ENCODE results near the gene MLXIP.
"Not testable (repeated sequence)": the region's sequence is repeated elsewhere in the genome, so short reads cannot be mapped to it uniquely, and the experiment has no call there.

MLXIP gene

GRCh38 chr12:122168492-122168891, 89.9 kb downstream of the MLXIP start:
- Histone ChIP-seq H3K27ac (ENCODE audit: low read depth, low read length) (no peak overlapping the region), H3K9ac (ENCODE audit: low read length) (no peak overlapping the region), H3K4me1 (ENCODE audit: insufficient read depth, low read length) (no peaks in the 10 kb centered on the region), H3K9me3 (ENCODE audit: low read length) (no peaks in the 10 kb centered on the region), H3K4me3 (ENCODE audit: low read depth in 1 of 2, low read length in 2 of 2) (no peak overlapping the region), H3K27me3 (ENCODE audit: control insufficient read depth in 1 of 2, insufficient read depth in 2 of 2, low read length in 2 of 2) (peaks cover 0 to 6% of the 10 kb centered on the region in 2 donors), H3K36me3 (ENCODE audit: insufficient read depth, low read length) (no peaks in the 10 kb centered on the region)

GRCh38 chr12:122171399-122171798, 92.8 kb downstream of the MLXIP start:
- no peak overlapping the region for H3K9ac ChIP-seq (ENCODE audit: low read length)
- no peak overlapping the region for H3K4me3 ChIP-seq (ENCODE audit: low read depth in 1 of 2, low read length in 2 of 2)
- no peaks in the 10 kb centered on the region for H3K9me3 ChIP-seq (ENCODE audit: low read length)
- no peaks in the 10 kb centered on the region for H3K36me3 ChIP-seq (ENCODE audit: insufficient read depth, low read length)
- no peak overlapping the region for H3K27ac ChIP-seq (ENCODE audit: low read depth, low read length)
- peaks cover 0 to 6% of the 10 kb centered on the region in 2 donors for H3K27me3 ChIP-seq (ENCODE audit: control insufficient read depth in 1 of 2, insufficient read depth in 2 of 2, low read length in 2 of 2)
- H3K4me1 ChIP-seq (ENCODE audit: insufficient read depth, low read length) = no peaks in the 10 kb centered on the region

- no peak overlapping the region for H3K4me3 ChIP-seq (ENCODE audit: low read depth in 1 of 2, low read length in 2 of 2)
- no peaks in the 10 kb centered on the region for H3K36me3 ChIP-seq (ENCODE audit: insufficient read depth, low read length)
- H3K27ac ChIP-seq (ENCODE audit: low read depth, low read length) = no peak overlapping the region
- H3K4me1 ChIP-seq (ENCODE audit: insufficient read depth, low read length) = no peaks in the 10 kb centered on the region
- H3K27me3 ChIP-seq (ENCODE audit: control insufficient read depth in 1 of 2, insufficient read depth in 2 of 2, low read length in 2 of 2) = peaks cover 0 to 6% of the 10 kb centered on the region in 2 donors
- no peak overlapping the region for H3K9ac ChIP-seq (ENCODE audit: low read length)
- no peaks in the 10 kb centered on the region for H3K9me3 ChIP-seq (ENCODE audit: low read length)
These were observed 93.8 kb downstream of the MLXIP start for GRCh38 chr12:122172262-122172939.

- H3K27me3 ChIP-seq (ENCODE audit: control insufficient read depth in 1 of 2, insufficient read depth in 2 of 2, low read length in 2 of 2) = peaks cover 0 to 6% of the 10 kb centered on the region in 2 donors
- H3K27ac ChIP-seq (ENCODE audit: low read depth, low read length) = no peak within 1 kb of the TSS
- no peaks in the 10 kb centered on the region for H3K9me3 ChIP-seq (ENCODE audit: low read length)
- no peak within 1 kb of the TSS for H3K9ac ChIP-seq (ENCODE audit: low read length)
- H3K36me3 ChIP-seq (ENCODE audit: insufficient read depth, low read length) = no peaks in the 10 kb centered on the region
- H3K4me3 ChIP-seq (ENCODE audit: low read depth in 1 of 2, low read length in 2 of 2) = no peak within 1 kb of the TSS
- H3K4me1 ChIP-seq (ENCODE audit: insufficient read depth, low read length) = no peaks in the 10 kb centered on the region
These were observed 95.7 kb downstream of the MLXIP start, which contains the start of gene IL31 for GRCh38 chr12:122174155-122174845. Gene IL31 (minus strand): TSS chr12:122174221. CDS start chr12:122174172, 49 bp downstream.

- H3K9me3 ChIP-seq (ENCODE audit: low read length); H3K4me3 ChIP-seq (ENCODE audit: low read depth in 1 of 2, low read length in 2 of 2); H3K9ac ChIP-seq (ENCODE audit: low read length); H3K27ac ChIP-seq (ENCODE audit: low read depth, low read length); H3K27me3 ChIP-seq (ENCODE audit: control insufficient read depth in 1 of 2, insufficient read depth in 2 of 2, low read length in 2 of 2); H3K36me3 ChIP-seq (ENCODE audit: insufficient read depth, low read length); H3K4me1 ChIP-seq (ENCODE audit: insufficient read depth, low read length): not testable (repeated sequence)
These were observed 97.9 kb downstream of the MLXIP start for GRCh38 chr12:122176473-122176872.

GRCh38 chr12:122182887-122183587, 104.5 kb downstream of the MLXIP start, which contains the start of gene LRRC43:
Gene LRRC43 (plus strand): TSS chr12:122183123. CDS start chr12:122183145, 22 bp downstream.
- H3K36me3 ChIP-seq (ENCODE audit: insufficient read depth, low read length) = no peaks in the 10 kb centered on the region
- H3K4me3 ChIP-seq (ENCODE audit: low read depth in 1 of 2, low read length in 2 of 2) = peak within 1 kb of the TSS; percentile 43 to 54
- H3K9me3 ChIP-seq (ENCODE audit: low read length) = no peaks in the 10 kb centered on the region
- no peaks in the 10 kb centered on the region for H3K27me3 ChIP-seq (ENCODE audit: control insufficient read depth in 1 of 2, insufficient read depth in 2 of 2, low read length in 2 of 2)
- H3K4me1 ChIP-seq (ENCODE audit: insufficient read depth, low read length) = no peaks in the 10 kb centered on the region
- H3K9ac ChIP-seq (ENCODE audit: low read length) = no peak within 1 kb of the TSS
- no peak within 1 kb of the TSS for H3K27ac ChIP-seq (ENCODE audit: low read depth, low read length)

- no peaks in the 10 kb centered on the region for H3K9me3 ChIP-seq (ENCODE audit: low read length)
- H3K9ac ChIP-seq (ENCODE audit: low read length) = no peak overlapping the region
- H3K27ac ChIP-seq (ENCODE audit: low read depth, low read length) = no peak overlapping the region
- no peaks in the 10 kb centered on the region for H3K36me3 ChIP-seq (ENCODE audit: insufficient read depth, low read length)
- H3K27me3 ChIP-seq (ENCODE audit: control insufficient read depth in 1 of 2, insufficient read depth in 2 of 2, low read length in 2 of 2) = no peaks in the 10 kb centered on the region
- peak overlapping the region; percentile 43 to 54 for H3K4me3 ChIP-seq (ENCODE audit: low read depth in 1 of 2, low read length in 2 of 2)
- no peaks in the 10 kb centered on the region for H3K4me1 ChIP-seq (ENCODE audit: insufficient read depth, low read length)
These were observed 105.0 kb downstream of the MLXIP start for GRCh38 chr12:122183588-122183940.

- H3K9ac ChIP-seq (ENCODE audit: low read length) = no peak overlapping the region
- H3K27ac ChIP-seq (ENCODE audit: low read depth, low read length) = no peak overlapping the region
- H3K4me3 ChIP-seq (ENCODE audit: low read depth in 1 of 2, low read length in 2 of 2) = no peak overlapping the region
- no peaks in the 10 kb centered on the region for H3K27me3 ChIP-seq (ENCODE audit: control insufficient read depth in 1 of 2, insufficient read depth in 2 of 2, low read length in 2 of 2)
- no peaks in the 10 kb centered on the region for H3K4me1 ChIP-seq (ENCODE audit: insufficient read depth, low read length)
- H3K36me3 ChIP-seq (ENCODE audit: insufficient read depth, low read length) = no peaks in the 10 kb centered on the region
- no peaks in the 10 kb centered on the region for H3K9me3 ChIP-seq (ENCODE audit: low read length)
These were observed 106.0 kb downstream of the MLXIP start for GRCh38 chr12:122184517-122184916.

- Histone ChIP-seq H3K9ac (ENCODE audit: low read length) (no peak overlapping the region), H3K27me3 (ENCODE audit: control insufficient read depth in 1 of 2, insufficient read depth in 2 of 2, low read length in 2 of 2) (no peaks in the 10 kb centered on the region), H3K36me3 (ENCODE audit: insufficient read depth, low read length) (no peaks in the 10 kb centered on the region), H3K4me1 (ENCODE audit: insufficient read depth, low read length) (no peaks in the 10 kb centered on the region), H3K27ac (ENCODE audit: low read depth, low read length) (no peak overlapping the region), H3K4me3 (ENCODE audit: low read depth in 1 of 2, low read length in 2 of 2) (no peak overlapping the region), H3K9me3 (ENCODE audit: low read length) (no peaks in the 10 kb centered on the region)
These were observed 106.5 kb downstream of the MLXIP start for GRCh38 chr12:122185079-122185478.

- H3K27me3 ChIP-seq (ENCODE audit: control insufficient read depth in 1 of 2, insufficient read depth in 2 of 2, low read length in 2 of 2) = no peaks in the 10 kb centered on the region
- H3K4me1 ChIP-seq (ENCODE audit: insufficient read depth, low read length) = no peaks in the 10 kb centered on the region
- no peak overlapping the region for H3K27ac ChIP-seq (ENCODE audit: low read depth, low read length)
- no peaks in the 10 kb centered on the region for H3K9me3 ChIP-seq (ENCODE audit: low read length)
- H3K9ac ChIP-seq (ENCODE audit: low read length) = no peak overlapping the region
- H3K36me3 ChIP-seq (ENCODE audit: insufficient read depth, low read length) = no peaks in the 10 kb centered on the region
- no peak overlapping the region for H3K4me3 ChIP-seq (ENCODE audit: low read depth in 1 of 2, low read length in 2 of 2)
These were observed 107.0 kb downstream of the MLXIP start for GRCh38 chr12:122185494-122186082.

- Histone ChIP-seq H3K36me3 (ENCODE audit: insufficient read depth, low read length) (no peaks in the 10 kb centered on the region), H3K27ac (ENCODE audit: low read depth, low read length) (no peak overlapping the region), H3K4me3 (ENCODE audit: low read depth in 1 of 2, low read length in 2 of 2) (no peak overlapping the region), H3K4me1 (ENCODE audit: insufficient read depth, low read length) (no peaks in the 10 kb centered on the region), H3K27me3 (ENCODE audit: control insufficient read depth in 1 of 2, insufficient read depth in 2 of 2, low read length in 2 of 2) (no peaks in the 10 kb centered on the region), H3K9ac (ENCODE audit: low read length) (no peak overlapping the region), H3K9me3 (ENCODE audit: low read length) (no peaks in the 10 kb centered on the region)
These were observed 108.9 kb downstream of the MLXIP start for GRCh38 chr12:122187466-122187865.

Measured in muscle layer of colon (tissue), 2 donors.